Naive thymus-derived CD4-positive, alpha-beta T cell (primary cell): ENCODE data around the gene NEDD4L. TPM values are rescaled to one million over a fixed set of nuclear protein-coding genes. Genes with fewer than 3 reads are reported as not detected.

Source experiments
- ATAC-seq: fragments of 150-1000 bp; cut with Tn5 transposase; 2 replicates; pipeline ENCODE4 v1.10.0; 2021; ENCODE audit warnings: mild to moderate bottlenecking, moderate library complexity
- CTCF ChIA-PET: fragments of 350-600 bp; sonication (Branson Sonifier 250); formaldehyde crosslinking; loops from one replicate; lab custom pipeline; 2021; ENCODE audit warnings: antibody characterized with exemption; lab: Charles Lee
- POLR2A ChIA-PET: fragments of 350-600 bp; sonication (Branson Sonifier 250); formaldehyde crosslinking; loops from one replicate; lab custom pipeline; 2021; ENCODE audit warnings: antibody characterized with exemption, inconsistent platforms; lab: Charles Lee
- DNase-seq, 9 donors: peaks; one replicate each; pipeline versions ENCODE4 v3.0.0 to v3.0.0-alpha.2; 2020 to 2022; ENCODE audit warnings: mixed read lengths in 1 of 9
- H3K27ac ChIP-seq: one replicate; pipeline ENCODE4 v1.7.0; 2013; ENCODE audit warnings: mild to moderate bottlenecking, low read depth, low read length, moderate library complexity
- H3K27me3 ChIP-seq, 2 donors: one replicate each; pipeline ENCODE4 v1.7.0; 2013; ENCODE audit warnings: low read length in 2 of 2, mild to moderate bottlenecking in 2 of 2, moderate library complexity in 2 of 2; ENCODE audit not compliant: control insufficient read depth in 2 of 2, insufficient read depth in 2 of 2
- H3K36me3 ChIP-seq, 3 experiments: 1 replicate in 2 of 3; 2 replicates in 1 of 3; pipeline ENCODE4 v1.7.0; 2013; ENCODE audit warnings: low read length in 3 of 3, mild to moderate bottlenecking in 3 of 3, moderate library complexity in 1 of 3; ENCODE audit not compliant: insufficient read depth in 3 of 3, control insufficient read depth in 2 of 3
- H3K4me1 ChIP-seq, 2 donors: one replicate each; pipeline ENCODE4 v1.7.0; 2013; ENCODE audit warnings: low read length in 2 of 2, mild to moderate bottlenecking in 2 of 2, moderate library complexity in 1 of 2; ENCODE audit not compliant: control insufficient read depth in 2 of 2, insufficient read depth in 2 of 2
- H3K4me3 ChIP-seq: 2 replicates; pipeline ENCODE4 v1.7.0; 2013; ENCODE audit warnings: mild to moderate bottlenecking, low read length
- H3K9me3 ChIP-seq, 3 experiments: 1 replicate in 2 of 3; 2 replicates in 1 of 3; pipeline ENCODE4 v1.7.0; 2013; ENCODE audit warnings: low read length in 3 of 3; ENCODE audit not compliant: control insufficient read depth in 2 of 3
- H3K27ac Mint-ChIP-seq, 9 donors: one replicate each; pipeline ENCODE4 v1.8.0; 2020 to 2022; ENCODE audit warnings: mixed read lengths in 9 of 9, mild to moderate bottlenecking in 8 of 9, moderate library complexity in 5 of 9, inconsistent platforms in 2 of 9
- H3K27me3 Mint-ChIP-seq, 5 donors: one replicate each; pipeline ENCODE4 v1.8.0; 2021 to 2022; ENCODE audit warnings: mixed read lengths in 5 of 5, mild to moderate bottlenecking in 1 of 5
- H3K36me3 Mint-ChIP-seq, 5 donors: one replicate each; pipeline ENCODE4 v1.8.0; 2020 to 2022; ENCODE audit warnings: mixed read lengths in 5 of 5, mild to moderate bottlenecking in 3 of 5, inconsistent platforms in 1 of 5
- H3K4me1 Mint-ChIP-seq, 7 donors: one replicate each; pipeline ENCODE4 v1.8.0; 2020 to 2022; ENCODE audit warnings: mixed read lengths in 7 of 7, mild to moderate bottlenecking in 3 of 7, inconsistent platforms in 1 of 7
- H3K4me3 Mint-ChIP-seq, 10 donors: one replicate each; pipeline ENCODE4 v1.8.0; 2020 to 2022; ENCODE audit warnings: mild to moderate bottlenecking in 10 of 10, mixed read lengths in 10 of 10, moderate library complexity in 6 of 10, inconsistent platforms in 2 of 10
- H3K9me3 Mint-ChIP-seq, 11 donors: one replicate each; pipeline ENCODE4 v1.8.0; 2020 to 2022; ENCODE audit warnings: mixed read lengths in 11 of 11, mild to moderate bottlenecking in 4 of 11, inconsistent platforms in 1 of 11, moderate library complexity in 1 of 11
- intact Hi-C, 2 donors: fragments of 100-400 bp; cut with micrococcal nuclease; formaldehyde crosslinking; loops; one replicate each; pipeline ENCODE4 v1.15.1; 2023
- polyA plus RNA-seq, 2 donors: library from polyadenylated mRNA; unstranded; fragments of 300-500 nt; fragmentation: Illumina TruSeq; gene quantifications; one replicate each; pipeline ENCODE4 v1.2.3, GENCODE V29; 2021
- total RNA-seq, 6 experiments: library from RNA in 5 of 6; stranded (reverse) in 5 of 6; gene quantifications; 1 replicate in 5 of 6; 2 replicates in 1 of 6; pipeline ENCODE4 v1.2.3 and lab custom pipeline; 2021 to 2026

The NEDD4L gene
- total and polyA plus RNA-seq, 7 experiments from 2014 or later, result 1.1 to 10.3 (median 4.2) TPM

DNA sequence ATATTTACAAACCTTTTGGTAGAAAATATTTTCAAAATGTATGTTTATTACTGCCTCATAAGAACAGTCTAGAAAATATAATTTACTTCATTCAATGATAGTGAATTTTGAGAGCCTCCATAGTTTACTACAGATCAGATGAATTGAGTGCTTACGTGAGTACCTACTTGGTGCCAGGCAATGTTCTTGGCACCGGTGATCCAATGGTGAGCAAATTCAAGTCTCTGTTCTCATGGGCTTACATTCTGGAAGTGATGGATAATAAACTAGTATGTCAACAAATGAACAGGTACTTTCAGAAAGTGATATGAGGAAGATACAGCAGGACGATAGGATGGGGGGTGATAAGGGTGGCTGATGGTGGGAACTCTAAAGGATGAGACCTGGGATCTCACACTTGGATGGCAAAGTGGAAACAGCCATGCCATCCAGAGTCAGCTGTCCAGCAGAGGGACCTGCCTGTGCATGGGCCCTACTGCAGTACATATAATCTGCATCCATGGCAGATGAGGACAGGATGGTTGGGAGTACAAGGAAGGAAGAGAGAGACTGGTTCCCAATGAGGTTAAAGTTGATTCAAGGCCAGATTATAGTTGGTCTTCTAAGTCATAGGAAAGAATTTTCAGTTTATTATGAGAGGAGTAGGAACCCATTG is 277.0 kb downstream of the NEDD4L start:
- H3K27me3 ChIP-seq, result no peaks in the 10 kb centered on the region
- Mint-ChIP-seq H3K27ac (peak overlapping the region in 1 of 9 donors; percentile 75), H3K27me3 (peaks cover 0 to 9% (median 0%) of the 10 kb centered on the region in 5 donors), H3K4me1 (peaks cover 7 to 35% (median 31%) of the 10 kb centered on the region in 7 donors), H3K36me3 (no peaks in the 10 kb centered on the region), H3K4me3 (peak overlapping the region in 2 of 10 donors; percentile 5 to 57), H3K9me3 (no peaks in the 10 kb centered on the region)
- DNase-seq (no peak), ATAC-seq (no peak)
- ChIA-PET CTCF (interaction anchor here (0.8 to 1.6 kb wide), 6 partner anchors 10 to 140 kb away, joined by 3 to 18 read pairs (median 3); no protein-coding TSS in a partner anchor), POLR2A (interaction anchor here (0.6 kb wide), 1 partner anchor 36 kb away, joined by 3 read pairs; no protein-coding TSS in a partner anchor)
- intact Hi-C loops, result loop anchor here in 1 of 2 donors (5.0 to 10.0 kb wide), 2 partner anchors 171 to 444 kb away; no protein-coding TSS in a partner anchor
- no peak overlapping the region for H3K27ac ChIP-seq
- H3K4me1 ChIP-seq, result peaks cover 0 to 21% of the 10 kb centered on the region in 2 donors
- no peak overlapping the region for H3K4me3 ChIP-seq
- H3K36me3 ChIP-seq, result no peaks in the 10 kb centered on the region
- no peaks in the 10 kb centered on the region for H3K9me3 ChIP-seq

DNA sequence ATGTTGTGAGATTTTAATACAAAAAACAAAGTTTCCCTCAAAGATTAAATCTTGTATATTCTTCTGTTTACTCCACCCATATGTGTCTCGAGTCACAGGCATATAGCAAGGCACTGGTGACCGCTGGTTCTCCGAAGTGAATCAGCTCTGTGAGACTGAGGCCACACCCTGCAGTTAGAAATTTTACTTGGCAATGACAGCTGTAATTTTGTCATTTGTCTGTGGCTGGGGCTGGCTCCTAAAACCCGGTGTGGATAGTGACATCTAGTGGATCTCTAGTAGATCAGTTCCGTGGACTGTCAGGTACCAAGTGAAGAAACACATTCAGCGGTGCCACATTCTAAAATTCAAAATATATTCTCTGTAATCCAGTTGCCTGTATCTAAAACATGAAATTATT is 278.0 kb downstream of the NEDD4L start:
- H3K9me3 ChIP-seq, result no peaks in the 10 kb centered on the region
- Mint-ChIP-seq H3K27ac (peak overlapping the region in 8 of 9 donors; percentile 7 to 75 (median 58)), H3K36me3 (no peaks in the 10 kb centered on the region), H3K27me3 (peaks cover 0 to 12% (median 0%) of the 10 kb centered on the region in 5 donors), H3K9me3 (no peaks in the 10 kb centered on the region), H3K4me3 (peak overlapping the region in 9 of 10 donors; percentile 31 to 75 (median 57)), H3K4me1 (peaks cover 7 to 25% (median 22%) of the 10 kb centered on the region in 7 donors)
- POLR2A ChIA-PET, result interaction anchor here (1.0 kb wide), 1 partner anchor 11 kb away, joined by 5 read pairs; no protein-coding TSS in a partner anchor
- peaks cover 0 to 13% of the 10 kb centered on the region in 2 donors for H3K4me1 ChIP-seq
- intact Hi-C loops, result loop anchor here (1.0 to 10.0 kb wide), 10 partner anchors 11 to 443 kb away; no protein-coding TSS in a partner anchor
- H3K4me3 ChIP-seq, result no peak overlapping the region
- CTCF ChIA-PET, result interaction anchor here (0.6 to 1.6 kb wide), 14 partner anchors 11 to 444 kb away, joined by 3 to 18 read pairs (median 3); no protein-coding TSS in a partner anchor
- H3K27ac ChIP-seq, result no peak overlapping the region
- H3K36me3 ChIP-seq, result no peaks in the 10 kb centered on the region
- no peaks in the 10 kb centered on the region for H3K27me3 ChIP-seq
- DNase-seq (peak in 8 of 9 donors; percentile 32 to 71 (median 64)), ATAC-seq (peak; percentile 90)

DNA sequence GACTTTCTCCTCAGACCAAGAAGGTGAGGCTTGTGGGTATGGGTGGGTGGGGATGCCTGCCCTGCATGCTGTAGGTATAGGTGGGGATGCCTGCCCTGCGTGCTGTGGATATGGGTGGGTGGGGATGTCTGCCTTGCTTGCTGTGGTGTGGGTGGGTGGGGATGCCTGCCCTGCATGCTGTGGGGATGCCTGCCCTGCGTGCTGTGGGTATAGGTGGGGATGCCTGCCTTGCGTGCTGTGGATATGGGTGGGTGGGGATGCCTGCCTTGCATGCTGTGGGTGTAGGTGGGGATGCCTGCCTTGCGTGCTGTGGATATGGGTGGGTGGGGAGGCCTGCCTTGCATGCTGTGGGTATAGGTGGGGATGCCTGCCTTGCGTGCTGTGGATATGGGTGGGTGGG is 278.4 kb downstream of the NEDD4L start:
- peaks cover 7 to 20% (median 17%) of the 10 kb centered on the region in 7 donors for H3K4me1 Mint-ChIP-seq
- peaks cover 0 to 12% (median 0%) of the 10 kb centered on the region in 5 donors for H3K27me3 Mint-ChIP-seq

DNA sequence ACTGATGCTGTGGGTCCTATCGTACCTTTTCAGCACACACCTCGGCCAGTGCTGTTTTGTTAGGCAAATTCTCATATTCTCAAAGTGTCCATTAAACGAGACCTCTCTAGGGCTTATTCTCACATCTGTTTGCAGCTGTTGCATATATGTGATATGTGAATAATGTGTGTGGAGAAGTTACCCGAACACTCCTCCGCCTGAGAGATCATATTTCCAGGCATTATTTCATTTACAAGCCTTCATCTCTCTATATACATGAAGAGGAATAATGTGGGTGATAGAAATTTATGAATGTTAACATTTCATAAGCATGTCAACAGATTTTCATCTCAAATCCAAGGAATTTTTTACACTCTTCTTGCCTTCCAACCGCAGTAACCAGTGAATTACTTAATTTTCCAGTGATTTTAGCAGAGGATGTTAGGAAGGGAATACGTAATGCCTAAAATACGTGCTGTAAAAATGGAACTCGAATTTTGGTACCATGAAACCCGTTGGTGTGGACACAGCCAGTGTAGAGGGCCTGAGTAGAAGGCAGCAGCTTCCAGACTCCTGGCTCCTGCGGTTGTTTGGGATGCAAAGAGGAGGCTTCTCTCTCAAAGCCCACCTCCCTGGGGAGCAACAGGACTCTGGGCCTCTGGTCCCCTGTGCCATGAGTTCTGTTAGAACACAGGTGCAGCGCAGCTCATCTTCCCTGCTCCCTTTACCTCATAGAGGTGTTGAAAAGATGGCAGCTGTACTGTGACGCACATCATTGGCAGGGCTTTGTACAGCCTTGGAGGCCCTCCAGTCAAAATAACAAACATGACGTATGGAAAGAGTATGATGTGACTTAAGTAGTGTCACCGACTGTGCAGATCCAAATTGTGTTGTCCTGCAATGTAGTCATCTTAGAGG is 280.1 kb downstream of the NEDD4L start:
- no peaks in the 10 kb centered on the region for H3K9me3 Mint-ChIP-seq
- no peaks in the 10 kb centered on the region for H3K36me3 Mint-ChIP-seq
- POLR2A ChIA-PET, result interaction anchor here (1.2 kb wide), 1 partner anchor 18 kb away, joined by 3 read pairs; no protein-coding TSS in a partner anchor
- Histone ChIP-seq H3K4me1 (peaks cover 0 to 6% of the 10 kb centered on the region in 2 donors), H3K27me3 (no peaks in the 10 kb centered on the region), H3K9me3 (no peaks in the 10 kb centered on the region), H3K36me3 (no peaks in the 10 kb centered on the region), H3K4me3 (no peak overlapping the region), H3K27ac (no peak overlapping the region)
- DNase-seq (no peak), ATAC-seq (no peak)
- peaks cover 0 to 12% (median 0%) of the 10 kb centered on the region in 5 donors for H3K27me3 Mint-ChIP-seq
- no peak overlapping the region for H3K4me3 Mint-ChIP-seq
- intact Hi-C loops, result loop anchor here (2.0 to 10.0 kb wide), 3 partner anchors 21 to 441 kb away; no protein-coding TSS in a partner anchor
- H3K4me1 Mint-ChIP-seq, result peaks cover 5 to 15% (median 11%) of the 10 kb centered on the region in 7 donors
- CTCF ChIA-PET, result interaction anchor here (0.7 to 1.7 kb wide), 4 partner anchors 21 to 143 kb away, joined by 3 to 5 read pairs (median 3); no protein-coding TSS in a partner anchor
- no peak overlapping the region for H3K27ac Mint-ChIP-seq

More for the DNA sequence above, 278.4 kb downstream of the NEDD4L start:
- Histone ChIP-seq H3K9me3 (no peaks in the 10 kb centered on the region), H3K27ac (no peak overlapping the region), H3K27me3 (no peaks in the 10 kb centered on the region), H3K4me1 (peaks cover 0 to 10% of the 10 kb centered on the region in 2 donors), H3K36me3 (no peaks in the 10 kb centered on the region), H3K4me3 (no peak overlapping the region)
- intact Hi-C loops, result loop anchor here (1.0 to 10.0 kb wide), 10 partner anchors 11 to 442 kb away; no protein-coding TSS in a partner anchor
- no peak overlapping the region for H3K4me3 Mint-ChIP-seq
- no peak overlapping the region for H3K27ac Mint-ChIP-seq
- no peaks in the 10 kb centered on the region for H3K9me3 Mint-ChIP-seq
- POLR2A ChIA-PET, result interaction anchor here (1.0 kb wide), 1 partner anchor 11 kb away, joined by 5 read pairs; no protein-coding TSS in a partner anchor
- no peak for DNase-seq
- CTCF ChIA-PET, result interaction anchor here (0.9 to 1.6 kb wide), 6 partner anchors 20 to 201 kb away, joined by 3 to 18 read pairs (median 4); no protein-coding TSS in a partner anchor
- ATAC-seq, result no peak
- H3K36me3 Mint-ChIP-seq, result no peaks in the 10 kb centered on the region

DNA sequence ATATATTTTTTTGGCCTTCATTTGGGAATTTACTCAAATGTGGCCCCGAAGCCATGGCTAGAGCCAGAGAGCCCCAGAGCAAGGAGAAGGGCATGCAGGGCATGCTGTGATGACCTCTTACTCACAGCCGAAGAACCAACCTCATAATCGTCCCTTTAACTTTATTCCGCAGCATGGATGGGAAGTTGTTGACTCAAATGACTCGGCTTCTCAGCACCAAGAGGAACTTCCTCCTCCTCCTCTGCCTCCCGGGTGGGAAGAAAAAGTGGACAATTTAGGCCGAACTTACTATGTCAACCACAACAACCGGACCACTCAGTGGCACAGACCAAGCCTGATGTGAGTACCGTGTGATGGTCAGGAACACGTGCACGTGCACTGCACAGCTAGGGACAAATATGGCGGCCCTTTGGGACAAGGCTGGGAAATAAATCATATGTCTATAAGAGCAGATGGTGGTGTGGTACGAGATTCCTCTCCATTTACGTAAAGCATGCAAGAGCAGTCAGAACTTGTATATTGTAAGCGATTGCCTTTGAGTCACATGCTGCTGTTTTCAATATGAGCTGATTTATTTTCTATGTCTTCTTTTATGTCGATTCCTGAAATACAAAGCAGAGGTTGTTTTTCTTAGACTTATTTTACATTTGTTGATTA is 280.9 kb downstream of the NEDD4L start:
- peaks cover 0 to 6% of the 10 kb centered on the region in 2 donors for H3K4me1 ChIP-seq
- intact Hi-C loops, result loop anchor here in 1 of 2 donors (5.0 to 10.0 kb wide), 2 partner anchors 167 to 440 kb away; no protein-coding TSS in a partner anchor
- no peak overlapping the region for H3K27ac ChIP-seq
- Mint-ChIP-seq H3K4me1 (peaks cover 5 to 15% (median 11%) of the 10 kb centered on the region in 7 donors), H3K4me3 (no peak overlapping the region), H3K9me3 (no peaks in the 10 kb centered on the region), H3K27ac (no peak overlapping the region), H3K27me3 (peaks cover 0 to 12% (median 0%) of the 10 kb centered on the region in 5 donors), H3K36me3 (no peaks in the 10 kb centered on the region)
- H3K27me3 ChIP-seq, result no peaks in the 10 kb centered on the region
- ChIA-PET CTCF (interaction anchor here (1.9 kb wide), 1 partner anchor 24 kb away, joined by 5 read pairs; no protein-coding TSS in a partner anchor), POLR2A (no interaction called here)
- no peak for DNase-seq
- no peak overlapping the region for H3K4me3 ChIP-seq
- no peaks in the 10 kb centered on the region for H3K9me3 ChIP-seq
- no peaks in the 10 kb centered on the region for H3K36me3 ChIP-seq
- no peak for ATAC-seq
